Spleen (tissue), 11 donors: ENCODE measurements around the gene DNAH14. TPM values are rescaled to one million over a fixed set of nuclear protein-coding genes. Genes with fewer than 3 reads are reported as not detected.
"Not testable (repeated sequence)": the region's sequence is repeated elsewhere in the genome, so short reads cannot be mapped to it uniquely, and the experiment has no call there.

Experiments used
- DNase-seq: peaks from one replicate; pipeline ENCODE4 v3.0.0-alpha.2; 2020
- H3K27ac ChIP-seq, 8 donors: fragments of 200-600 bp; sonication (generic) in 7 of 8; 1 replicate in 4 of 8; 2 replicates in 4 of 8; pipeline versions ENCODE4 v1.5.0 to v1.8.0; 2016 to 2021; ENCODE audit warnings: inconsistent platforms in 4 of 8, mild to moderate bottlenecking in 4 of 8, moderate library complexity in 1 of 8
- H3K27me3 ChIP-seq, 7 donors: fragments of 200-600 bp; sonication (generic) in 6 of 7; replicated peaks in 1 of 7; 1 replicate in 4 of 7; 2 replicates in 3 of 7; pipeline versions ENCODE4 v1.5.0 to v1.8.0; 2016 to 2021; ENCODE audit warnings: inconsistent platforms in 3 of 7, mild to moderate bottlenecking in 1 of 7
- H3K36me3 ChIP-seq, 6 donors: fragments of 200-600 bp; sonication (generic) in 5 of 6; 1 replicate in 4 of 6; 2 replicates in 2 of 6; pipeline versions ENCODE4 v1.5.0 to v1.8.0; 2016 to 2021; ENCODE audit warnings: inconsistent platforms in 2 of 6
- H3K4me1 ChIP-seq, 6 donors: fragments of 200-600 bp; sonication (generic) in 5 of 6; 1 replicate in 3 of 6; 2 replicates in 3 of 6; pipeline versions ENCODE4 v1.5.0 to v1.8.0; 2016 to 2021; ENCODE audit warnings: inconsistent platforms in 3 of 6
- H3K4me3 ChIP-seq, 8 donors: fragments of 200-600 bp; sonication (generic) in 7 of 8; 1 replicate in 4 of 8; 2 replicates in 4 of 8; pipeline versions ENCODE4 v1.5.0 to v1.8.0; 2016 to 2021; ENCODE audit warnings: inconsistent platforms in 4 of 8, mild to moderate bottlenecking in 4 of 8, moderate library complexity in 2 of 8
- H3K9me3 ChIP-seq, 8 donors: fragments of 200-600 bp; sonication (generic) in 7 of 8; 1 replicate in 4 of 8; 2 replicates in 4 of 8; pipeline versions ENCODE4 v1.5.0 to v1.8.0; 2016 to 2021; ENCODE audit warnings: inconsistent platforms in 4 of 8
- CTCF ChIP-seq, 11 experiments: fragments of 200-600 bp in 7 of 11; fragments of 450-650 bp in 4 of 11; sonication (generic) in 4 of 11; IDR thresholded peaks in 8 of 11; conservative IDR thresholded peaks in 3 of 11; 1 replicate in 7 of 11; 2 replicates in 4 of 11; pipeline versions ENCODE4 v1.4.0 to v1.8.0; 2016 to 2021; ENCODE audit warnings: antibody characterized with exemption in 11 of 11, inconsistent platforms in 4 of 11, mild to moderate bottlenecking in 1 of 11
- POLR2A ChIP-seq, 3 donors: fragments of 450-650 bp; IDR thresholded peaks; one replicate each; pipeline ENCODE4 v1.5.1; 2017; ENCODE audit warnings: antibody characterized with exemption in 3 of 3, mild to moderate bottlenecking in 1 of 3
- POLR2AphosphoS5 ChIP-seq, 3 donors: sonication (generic); formaldehyde crosslinking; IDR thresholded peaks; one replicate each; pipeline ENCODE4 v1.5.1; 2017; ENCODE audit warnings: antibody characterized with exemption in 3 of 3
- WGBS, 5 donors: extraction: QIAGEN DNeasy Blood & Tissue Kit in 3 of 5; methylation state at CpG; one replicate each; pipeline versions ENCODE4 v1.1.5 to v1.1.7; 2013 to 2018; 5-methylcytosine and 5-hydroxymethylcytosine counted together
- intact Hi-C: fragments of 100-400 bp; cut with DNase I; formaldehyde crosslinking; loops from one replicate; pipeline ENCODE4 v1.15.0; 2023; ENCODE audit warnings: low total_unique reads
- polyA plus RNA-seq, 3 donors: library from polyadenylated mRNA; stranded (reverse); fragments of 200-250 nt; gene quantifications; one replicate each; pipeline ENCODE4 v1.2.1, GENCODE V29; 2013
- total RNA-seq, 7 donors: library from RNA; depleted of rRNA in 3 of 7; stranded (reverse); fragments of >200 nt in 3 of 7; fragmentation: NEBNext Ultra II Directional in 4 of 7; extraction: Animal tissue kit (Norgen Biotek cat#: 25700) in 4 of 7; gene quantifications; one replicate each; pipeline versions ENCODE4 v1.1.0 to v1.2.1, GENCODE V29; 2016 to 2021
- donor health status: healthy with polysubstance abuse.
- donor health status: DM: no; HTN: no; CAD: no; lungs with moderate emphysema.
- donor health status: DM: no; HTN: no; CAD: no.
- donor health status: Bipolar disorder and iron deficiency.
- donor health status: healthy.
- donor health status: DM: no; HTN: no; CAD: no.
- donor health status: DM: yes; HTN: yes; CAD: no.

DNAH14 gene
- total and polyA plus RNA-seq, 10 donors, result 0.70 to 6.4 (median 4.8) TPM

- 87 to 100% (median 94%) methylated on average over 1 of the region's 1 CpG for WGBS, 5 donors
- Histone ChIP-seq H3K4me3 (no peak overlapping the region), H3K36me3 (no peaks in the 10 kb centered on the region), H3K27me3 (no peaks in the 10 kb centered on the region), H3K4me1 (no peaks in the 10 kb centered on the region), H3K9me3 (peaks cover 0 to 34% (median 21%) of the 10 kb centered on the region in 8 donors), H3K27ac (no peak overlapping the region)
- no peak for TF ChIP-seq POLR2A (IDR thresholded peaks at IDR 0.05)
- TF ChIP-seq CTCF (IDR thresholded peaks at IDR 0.05 in 8 of 11, conservative IDR thresholded peaks at IDR 0.05 in 3 of 11), result no peak
- TF ChIP-seq POLR2AphosphoS5 (IDR thresholded peaks at IDR 0.05), result no peak
- intact Hi-C loops, result no loop called here
- DNase-seq, result no peak
These were observed 202.4 kb downstream of the DNAH14 start for GRCh38 chr1:225131869-225132268.

GRCh38 chr1:225137976-225138375, 208.5 kb downstream of the DNAH14 start:
- H3K4me3 ChIP-seq, result no peak overlapping the region
- no peaks in the 10 kb centered on the region for H3K4me1 ChIP-seq
- no peak overlapping the region for H3K27ac ChIP-seq
- DNase-seq, result no peak
- intact Hi-C loops, result no loop called here
- no peaks in the 10 kb centered on the region for H3K36me3 ChIP-seq
- TF ChIP-seq POLR2A (IDR thresholded peaks at IDR 0.05), result no peak
- TF ChIP-seq CTCF (IDR thresholded peaks at IDR 0.05 in 8 of 11, conservative IDR thresholded peaks at IDR 0.05 in 3 of 11), result no peak
- TF ChIP-seq POLR2AphosphoS5 (IDR thresholded peaks at IDR 0.05), result no peak
- H3K27me3 ChIP-seq, result no peaks in the 10 kb centered on the region
- WGBS, 5 donors, result 88 to 100% (median 92%) methylated on average over 2 to 3 of the region's 3 CpGs
- peaks cover 0 to 27% (median 21%) of the 10 kb centered on the region in 8 donors for H3K9me3 ChIP-seq

- Histone ChIP-seq H3K27me3 (no peaks in the 10 kb centered on the region), H3K27ac (no peak overlapping the region), H3K4me1 (no peaks in the 10 kb centered on the region), H3K9me3 (no peaks in the 10 kb centered on the region), H3K36me3 (no peaks in the 10 kb centered on the region), H3K4me3 (no peak overlapping the region)
- TF ChIP-seq POLR2AphosphoS5 (IDR thresholded peaks at IDR 0.05) (no peak), CTCF (IDR thresholded peaks at IDR 0.05 in 8 of 11, conservative IDR thresholded peaks at IDR 0.05 in 3 of 11) (no peak), POLR2A (IDR thresholded peaks at IDR 0.05) (no peak)
- no peak for DNase-seq
- intact Hi-C loops, result no loop called here
These were observed 213.5 kb downstream of the DNAH14 start for GRCh38 chr1:225143001-225143400.

GRCh38 chr1:225146478-225146877, 217.0 kb downstream of the DNAH14 start:
- WGBS, 5 donors, result 67 to 92% (median 84%) methylated on average over 4 to 5 of the region's 5 CpGs

GRCh38 chr1:225147791-225148190, 218.3 kb downstream of the DNAH14 start:
- intact Hi-C loops, H3K4me1 ChIP-seq, H3K27me3 ChIP-seq, H3K36me3 ChIP-seq, H3K27ac ChIP-seq, DNase-seq, H3K9me3 ChIP-seq, H3K4me3 ChIP-seq: not testable (repeated sequence)

More at GRCh38 chr1:225146478-225146877, 217.0 kb downstream of the DNAH14 start:
- no peak overlapping the region for H3K27ac ChIP-seq
- H3K4me3 ChIP-seq, result no peak overlapping the region
- H3K4me1 ChIP-seq, result no peaks in the 10 kb centered on the region
- H3K27me3 ChIP-seq, result no peaks in the 10 kb centered on the region
- intact Hi-C loops, result no loop called here
- H3K36me3 ChIP-seq, result no peaks in the 10 kb centered on the region
- no peak for DNase-seq
- TF ChIP-seq POLR2AphosphoS5 (IDR thresholded peaks at IDR 0.05), result no peak
- TF ChIP-seq CTCF (IDR thresholded peaks at IDR 0.05 in 8 of 11, conservative IDR thresholded peaks at IDR 0.05 in 3 of 11), result no peak
- no peak for TF ChIP-seq POLR2A (IDR thresholded peaks at IDR 0.05)
- H3K9me3 ChIP-seq, result no peaks in the 10 kb centered on the region
